Iris pigment epithelial cell (primary cell): ENCODE measurements around the gene TPM4.
"Not testable (repeated sequence)": the region's sequence is repeated elsewhere in the genome, so short reads cannot be mapped to it uniquely, and the experiment has no call there.

Experiments
- DNase-seq: peaks from one replicate; pipeline ENCODE4 v3.0.0-alpha.2; 2011; ENCODE audit warnings: low read depth

The TPM4 gene

GRCh38 chr19:16096280-16096855 is 20.1 kb downstream of the TPM4 start:
- DNase-seq = no peak

- DNase-seq = no peak
Measured at GRCh38 chr19:16098416-16098768, 22.1 kb downstream of the TPM4 start.

- DNase-seq = no peak
Measured at GRCh38 chr19:16098821-16099220, 22.5 kb downstream of the TPM4 start.

GRCh38 chr19:16099314-16099965 is 23.1 kb downstream of the TPM4 start:
- DNase-seq = not testable (repeated sequence)

- DNase-seq = no peak
Measured at GRCh38 chr19:16100524-16100923, 24.2 kb downstream of the TPM4 start.

GRCh38 chr19:16104722-16105121 is 28.4 kb downstream of the TPM4 start:
- DNase-seq = no peak

GRCh38 chr19:16106121-16106520 is 29.8 kb downstream of the TPM4 start:
- DNase-seq = peak; percentile 46

- peak; percentile 99 for DNase-seq
Measured at GRCh38 chr19:16111160-16111908, 35.0 kb downstream of the TPM4 start, which contains the start of gene RAB8A. Gene RAB8A (plus strand): TSS chr19:16111889. CDS start chr19:16111902, 13 bp downstream.

- DNase-seq = no peak
Measured at GRCh38 chr19:16111909-16112752, 35.8 kb downstream of the TPM4 start.

- DNase-seq = no peak
Measured at GRCh38 chr19:16112778-16113177, 36.5 kb downstream of the TPM4 start.

GRCh38 chr19:16113727-16114126 is 37.4 kb downstream of the TPM4 start:
- no peak for DNase-seq

- DNase-seq = no peak
Measured at GRCh38 chr19:16115301-16116039, 39.2 kb downstream of the TPM4 start.

GRCh38 chr19:16116067-16116466 is 39.8 kb downstream of the TPM4 start:
- DNase-seq = no peak

GRCh38 chr19:16117594-16118033 is 41.3 kb downstream of the TPM4 start:
- no peak for DNase-seq

GRCh38 chr19:16118489-16119033 is 42.3 kb downstream of the TPM4 start:
- no peak for DNase-seq

GRCh38 chr19:16119075-16119857 is 43.0 kb downstream of the TPM4 start:
- DNase-seq = not testable (repeated sequence)

- DNase-seq = no peak
Measured at GRCh38 chr19:16121141-16121540, 44.8 kb downstream of the TPM4 start.

- no peak for DNase-seq
Measured at GRCh38 chr19:16121967-16122366, 45.7 kb downstream of the TPM4 start.

- DNase-seq = no peak
Measured at GRCh38 chr19:16124953-16125352, 48.7 kb downstream of the TPM4 start.

GRCh38 chr19:16125737-16126495 is 49.6 kb downstream of the TPM4 start:
- DNase-seq = no peak
